ENCODE data around the gene SMARCE1.

The SMARCE1 gene

GRCh38 chr17:40671282-40671681 is 23.7 kb upstream of the SMARCE1 start:
- Histone ChIP-seq H3K79me2 (ENCODE audit: insufficient read depth, low read length) (no peaks in the 10 kb centered on the region), H3K4me2 (ENCODE audit: low read depth, low read length, poor library complexity, severe bottlenecking) (no peak overlapping the region), H2AFZ (ENCODE audit: low read depth, low read length, severe bottlenecking) (no peak overlapping the region), H3K36me3 (ENCODE audit: low read length) (no peaks in the 10 kb centered on the region), H3K27me3 (ENCODE audit: low read length) (no peaks in the 10 kb centered on the region), H4K20me1 (ENCODE audit: low read depth, low read length) (no peaks in the 10 kb centered on the region), H3K9me2 (replicated peaks; ENCODE audit: insufficient read depth, low read length) (no peaks in the 10 kb centered on the region), H3K9ac (ENCODE audit: low read length) (no peak overlapping the region), H3K27ac (ENCODE audit: low read depth, low read length) (no peak overlapping the region), H3F3A (ENCODE audit: insufficient read depth) (no peaks in the 10 kb centered on the region), H3K4me3 (ENCODE audit: insufficient read depth, low read length, poor library complexity, severe bottlenecking) (no peak overlapping the region), H3K9me3 (ENCODE audit: insufficient read depth, low read length) (no peaks in the 10 kb centered on the region)
- TF ChIP-seq EZH2phosphoT487 (conservative IDR thresholded peaks at IDR 0.05; ENCODE audit: low read length) (no peak), CTCF (IDR thresholded peaks at IDR 0.05; ENCODE audit: insufficient read depth, low read length, poor library complexity, severe bottlenecking) (no peak)

- no peaks in the 10 kb centered on the region for H4K20me1 ChIP-seq (ENCODE audit: low read depth, low read length)
- no peak overlapping the region for H3K27ac ChIP-seq (ENCODE audit: low read depth, low read length)
- no peak overlapping the region for H2AFZ ChIP-seq (ENCODE audit: low read depth, low read length, severe bottlenecking)
- H3K9me2 ChIP-seq (replicated peaks; ENCODE audit: insufficient read depth, low read length) = no peaks in the 10 kb centered on the region
- no peak overlapping the region for H3K9ac ChIP-seq (ENCODE audit: low read length)
- no peaks in the 10 kb centered on the region for H3K79me2 ChIP-seq (ENCODE audit: insufficient read depth, low read length)
- no peak for TF ChIP-seq CTCF (IDR thresholded peaks at IDR 0.05; ENCODE audit: insufficient read depth, low read length, poor library complexity, severe bottlenecking)
- no peak for TF ChIP-seq EZH2phosphoT487 (conservative IDR thresholded peaks at IDR 0.05; ENCODE audit: low read length)
- H3K9me3 ChIP-seq (ENCODE audit: insufficient read depth, low read length) = no peaks in the 10 kb centered on the region
- no peaks in the 10 kb centered on the region for H3K27me3 ChIP-seq (ENCODE audit: low read length)
- H3K4me2 ChIP-seq (ENCODE audit: low read depth, low read length, poor library complexity, severe bottlenecking) = no peak overlapping the region
- H3F3A ChIP-seq (ENCODE audit: insufficient read depth) = no peaks in the 10 kb centered on the region
- no peaks in the 10 kb centered on the region for H3K36me3 ChIP-seq (ENCODE audit: low read length)
- H3K4me3 ChIP-seq (ENCODE audit: insufficient read depth, low read length, poor library complexity, severe bottlenecking) = no peak overlapping the region
Measured at GRCh38 chr17:40666331-40666730, 18.7 kb upstream of the SMARCE1 start.

GRCh38 chr17:40664582-40665333 is 17.1 kb upstream of the SMARCE1 start, which contains the start of gene KRT222:
Gene KRT222 (minus strand): TSS chr17:40665177. CDS start chr17:40665099, 78 bp downstream.
- Histone ChIP-seq H3K27ac (ENCODE audit: low read depth, low read length) (no peak within 1 kb of the TSS), H3K9me2 (replicated peaks; ENCODE audit: insufficient read depth, low read length) (no peaks in the 10 kb centered on the region), H4K20me1 (ENCODE audit: low read depth, low read length) (no peaks in the 10 kb centered on the region), H3K4me2 (ENCODE audit: low read depth, low read length, poor library complexity, severe bottlenecking) (no peak within 1 kb of the TSS), H2AFZ (ENCODE audit: low read depth, low read length, severe bottlenecking) (no peak within 1 kb of the TSS), H3K36me3 (ENCODE audit: low read length) (no peaks in the 10 kb centered on the region), H3K79me2 (ENCODE audit: insufficient read depth, low read length) (no peaks in the 10 kb centered on the region), H3K9me3 (ENCODE audit: insufficient read depth, low read length) (no peaks in the 10 kb centered on the region), H3K4me3 (ENCODE audit: insufficient read depth, low read length, poor library complexity, severe bottlenecking) (no peak within 1 kb of the TSS), H3F3A (ENCODE audit: insufficient read depth) (no peaks in the 10 kb centered on the region), H3K27me3 (ENCODE audit: low read length) (no peaks in the 10 kb centered on the region), H3K9ac (ENCODE audit: low read length) (no peak within 1 kb of the TSS)
- TF ChIP-seq EZH2phosphoT487 (conservative IDR thresholded peaks at IDR 0.05; ENCODE audit: low read length) = no peak
- no peak for TF ChIP-seq CTCF (IDR thresholded peaks at IDR 0.05; ENCODE audit: insufficient read depth, low read length, poor library complexity, severe bottlenecking)
